ENCODE data around the gene PDE4DIP.
"Not testable (repeated sequence)": the region's sequence is repeated elsewhere in the genome, so short reads cannot be mapped to it uniquely, and the experiment has no call there.

PDE4DIP gene

GRCh38 chr1:149043056-149043455 is 198.8 kb downstream of the PDE4DIP start:
- H3K9me3 Mint-ChIP-seq, H3K36me3 Mint-ChIP-seq, H3K4me1 Mint-ChIP-seq, H3K27me3 Mint-ChIP-seq, H3K4me3 Mint-ChIP-seq, H3K27ac Mint-ChIP-seq: not testable (repeated sequence)

GRCh38 chr1:149064611-149065010 is 220.4 kb downstream of the PDE4DIP start:
- not testable (repeated sequence) for H3K4me3 Mint-ChIP-seq, H3K27me3 Mint-ChIP-seq, H3K27ac Mint-ChIP-seq, H3K36me3 Mint-ChIP-seq, H3K9me3 Mint-ChIP-seq, H3K4me1 Mint-ChIP-seq

GRCh38 chr1:149075505-149076127 is 231.4 kb downstream of the PDE4DIP start:
- H3K4me1 Mint-ChIP-seq, H3K36me3 Mint-ChIP-seq, H3K9me3 Mint-ChIP-seq, H3K27me3 Mint-ChIP-seq, H3K4me3 Mint-ChIP-seq, H3K27ac Mint-ChIP-seq: not testable (repeated sequence)

All from activated naive CD4-positive, alpha-beta T cell treated with anti-CD3 and anti-CD28 coated beads, Interleukin-2, amount 50 U/mL, for 24 hours (primary cell).